AG09309 (cell line): ENCODE measurements around the gene ACSF3.
"Not testable (repeated sequence)": the region's sequence is repeated elsewhere in the genome, so short reads cannot be mapped to it uniquely, and the experiment has no call there.

Source experiments
- DNase-seq: peaks from one replicate; pipeline ENCODE4 v3.0.0-alpha.2; 2010; ENCODE audit warnings: low read depth
- H3K4me3 ChIP-seq: 2 replicates; pipeline ENCODE4 v1.5.1; 2011; ENCODE audit warnings: mild to moderate bottlenecking, low read depth, low read length, moderate library complexity; ENCODE audit not compliant: control insufficient read depth
- TF ChIP-seq, protein P1 (sequence below): IDR thresholded peaks from 2 replicates; pipeline ENCODE4 v1.5.1; 2011; ENCODE audit warnings: mild to moderate bottlenecking, low read depth, low read length, inconsistent platforms; ENCODE audit not compliant: insufficient read depth, control insufficient read depth; ENCODE audit errors: missing control alignments

Gene ACSF3

DNA sequence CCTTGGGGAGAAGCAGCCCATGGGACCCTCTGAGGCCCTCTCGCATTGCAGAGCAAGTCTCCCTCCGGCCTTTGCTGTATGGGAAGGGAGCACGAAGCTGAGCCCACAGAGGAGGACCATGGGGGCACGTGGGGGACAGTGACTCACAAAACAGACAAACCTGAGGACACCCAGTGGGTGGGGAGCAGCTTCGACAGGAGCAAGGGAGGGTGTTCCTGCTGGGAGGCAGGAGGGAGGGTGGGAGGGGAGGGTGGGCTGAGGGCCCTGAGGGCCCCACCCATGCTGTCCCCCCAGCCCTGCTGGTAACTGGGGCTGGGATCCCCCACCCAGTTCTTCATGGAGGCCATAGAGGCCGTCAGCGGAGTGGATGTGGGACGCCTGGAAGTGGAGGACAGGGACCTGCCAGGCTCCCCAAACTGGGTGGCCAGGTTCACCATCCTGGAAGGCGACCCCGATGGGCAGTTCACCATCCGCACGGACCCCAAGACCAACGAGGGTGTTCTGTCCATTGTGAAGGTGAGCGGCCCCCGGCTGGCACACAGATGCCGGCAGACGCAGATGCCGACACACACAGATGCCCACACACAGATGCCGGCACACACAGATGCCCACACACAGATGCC is 94.2 kb downstream of the ACSF3 start:
- H3K4me3 ChIP-seq: no peak overlapping the region
- no peak for DNase-seq
- TF ChIP-seq, protein P1, sequence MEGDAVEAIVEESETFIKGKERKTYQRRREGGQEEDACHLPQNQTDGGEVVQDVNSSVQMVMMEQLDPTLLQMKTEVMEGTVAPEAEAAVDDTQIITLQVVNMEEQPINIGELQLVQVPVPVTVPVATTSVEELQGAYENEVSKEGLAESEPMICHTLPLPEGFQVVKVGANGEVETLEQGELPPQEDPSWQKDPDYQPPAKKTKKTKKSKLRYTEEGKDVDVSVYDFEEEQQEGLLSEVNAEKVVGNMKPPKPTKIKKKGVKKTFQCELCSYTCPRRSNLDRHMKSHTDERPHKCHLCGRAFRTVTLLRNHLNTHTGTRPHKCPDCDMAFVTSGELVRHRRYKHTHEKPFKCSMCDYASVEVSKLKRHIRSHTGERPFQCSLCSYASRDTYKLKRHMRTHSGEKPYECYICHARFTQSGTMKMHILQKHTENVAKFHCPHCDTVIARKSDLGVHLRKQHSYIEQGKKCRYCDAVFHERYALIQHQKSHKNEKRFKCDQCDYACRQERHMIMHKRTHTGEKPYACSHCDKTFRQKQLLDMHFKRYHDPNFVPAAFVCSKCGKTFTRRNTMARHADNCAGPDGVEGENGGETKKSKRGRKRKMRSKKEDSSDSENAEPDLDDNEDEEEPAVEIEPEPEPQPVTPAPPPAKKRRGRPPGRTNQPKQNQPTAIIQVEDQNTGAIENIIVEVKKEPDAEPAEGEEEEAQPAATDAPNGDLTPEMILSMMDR: no peak

GRCh38 chr16:89188471-89189357 is 95.1 kb downstream of the ACSF3 start:
- not testable (repeated sequence) for H3K4me3 ChIP-seq, DNase-seq

- DNase-seq: no peak
- TF ChIP-seq, protein P1: no peak
- H3K4me3 ChIP-seq: no peak overlapping the region
These were observed 95.8 kb downstream of the ACSF3 start for GRCh38 chr16:89189358-89190025.

DNA sequence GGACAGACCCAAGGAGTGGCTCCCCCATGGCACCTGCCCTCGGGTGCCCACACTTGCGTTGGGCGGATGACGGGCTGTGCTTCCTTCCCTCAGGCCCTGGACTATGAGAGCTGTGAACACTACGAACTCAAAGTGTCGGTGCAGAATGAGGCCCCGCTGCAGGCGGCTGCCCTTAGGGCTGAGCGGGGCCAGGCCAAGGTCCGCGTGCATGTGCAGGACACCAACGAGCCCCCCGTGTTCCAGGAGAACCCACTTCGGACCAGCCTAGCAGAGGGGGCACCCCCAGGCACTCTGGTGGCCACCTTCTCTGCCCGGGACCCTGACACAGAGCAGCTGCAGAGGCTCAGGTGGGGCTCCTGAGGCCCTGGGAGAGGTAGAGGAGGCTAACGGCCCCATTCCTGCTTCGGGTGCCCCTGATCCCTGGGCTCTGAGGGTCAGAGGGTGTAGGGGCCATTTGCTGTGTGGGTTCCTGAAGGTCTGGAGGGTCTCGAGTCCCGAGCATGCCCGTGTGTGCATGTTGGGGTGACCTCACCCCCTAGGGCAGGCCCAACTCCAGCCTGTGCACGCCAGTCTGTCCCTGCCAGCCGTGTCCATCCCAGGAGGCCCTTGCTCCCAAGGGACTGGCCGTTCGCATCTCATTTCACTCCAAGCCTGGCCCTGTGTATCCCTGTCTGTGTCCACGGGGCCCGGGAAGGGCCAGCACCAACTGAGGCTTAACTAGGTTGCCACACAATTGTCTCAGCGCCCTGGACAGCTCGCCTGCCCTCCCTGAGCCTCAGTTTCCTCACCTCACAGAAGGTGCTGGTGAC is 96.7 kb downstream of the ACSF3 start:
- no peak overlapping the region for H3K4me3 ChIP-seq
- no peak for DNase-seq
- TF ChIP-seq, protein P1: no peak

DNA sequence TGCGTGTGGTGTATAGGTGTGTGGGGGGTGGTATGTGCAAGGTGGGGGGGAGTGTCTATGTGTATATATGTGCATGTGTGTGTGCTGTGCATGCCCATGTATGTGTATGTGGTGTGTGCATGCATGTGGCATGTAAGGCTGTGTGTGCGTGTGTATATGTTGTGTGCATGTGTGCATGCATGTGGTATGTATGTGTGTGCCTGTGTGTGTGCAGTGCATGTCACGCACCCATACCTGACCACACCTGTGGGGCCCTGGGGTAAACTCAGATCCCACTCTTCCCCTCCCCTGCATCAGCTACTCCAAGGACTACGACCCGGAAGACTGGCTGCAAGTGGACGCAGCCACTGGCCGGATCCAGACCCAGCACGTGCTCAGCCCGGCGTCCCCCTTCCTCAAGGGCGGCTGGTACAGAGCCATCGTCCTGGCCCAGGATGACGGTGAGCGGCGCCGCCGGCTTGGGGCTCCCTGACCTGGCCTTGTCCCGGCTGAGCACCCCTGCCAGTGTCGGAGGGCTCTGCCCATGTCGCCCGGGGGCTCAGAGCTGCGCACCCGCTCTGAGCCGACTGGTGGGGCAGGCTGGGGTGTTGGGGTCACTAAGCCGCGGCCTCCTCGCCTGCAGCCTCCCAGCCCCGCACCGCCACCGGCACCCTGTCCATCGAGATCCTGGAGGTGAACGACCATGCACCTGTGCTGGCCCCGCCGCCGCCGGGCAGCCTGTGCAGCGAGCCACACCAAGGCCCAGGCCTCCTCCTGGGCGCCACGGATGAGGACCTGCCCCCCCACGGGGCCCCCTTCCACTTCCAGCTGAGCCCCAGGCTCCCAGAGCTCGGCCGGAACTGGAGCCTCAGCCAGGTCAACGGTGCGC is 97.6 kb downstream of the ACSF3 start:
- H3K4me3 ChIP-seq: no peak overlapping the region
- no peak for DNase-seq
- TF ChIP-seq, protein P1: no peak

- peak overlapping the region; percentile 49 for H3K4me3 ChIP-seq
- TF ChIP-seq, protein P1: no peak
- DNase-seq: no peak
These were observed 98.2 kb downstream of the ACSF3 start for GRCh38 chr16:89191901-89192185.

- H3K4me3 ChIP-seq: peak overlapping the region; percentile 49
- DNase-seq: peak; percentile 64
These were observed 98.7 kb downstream of the ACSF3 start for GRCh38 chr16:89192186-89192955.
